K562 (cell line): ENCODE results near the gene KCND1. TPM values are rescaled to one million over a fixed set of nuclear protein-coding genes. Genes with fewer than 3 reads are reported as not detected.

ENCODE experiments used
- CCAR2 ChIP-seq: fragments of 200-400 bp; formaldehyde crosslinking; IDR thresholded peaks from 2 replicates; pipeline ENCODE4 v1.6.1; 2017; ENCODE audit warnings: mild to moderate bottlenecking, low read depth, low read length
- COPS2 ChIP-seq: fragments of 450-650 bp; conservative IDR thresholded peaks from 2 replicates; pipeline ENCODE4 v1.6.1; 2016; ENCODE audit warnings: mild to moderate bottlenecking, moderate library complexity
- DMBX1 ChIP-seq: fragments of 250-450 bp; sonication (Bioruptor Pico); IDR thresholded peaks from 2 replicates; pipeline ENCODE4 v1.8.0; 2022; ENCODE audit warnings: inconsistent platforms, mild to moderate bottlenecking, moderate library complexity, borderline replicate concordance
- EWSR1 ChIP-seq: fragments of 450-650 bp; IDR thresholded peaks from 2 replicates; pipeline ENCODE4 v1.6.1; 2018; ENCODE audit warnings: borderline replicate concordance, mild to moderate bottlenecking, low read depth, moderate library complexity; ENCODE audit not compliant: partially characterized antibody
- IRF9 ChIP-seq: fragments of 450-650 bp; IDR thresholded peaks from 2 replicates; pipeline ENCODE4 v1.6.1; 2016; ENCODE audit warnings: missing biosample characterization, missing genetic modification characterization
- MAFK ChIP-seq: IDR thresholded peaks from 2 replicates; pipeline ENCODE4 v1.6.1; 2011; ENCODE audit warnings: low read length, improper control_type of control experiment
- NFE2 ChIP-seq: IDR thresholded peaks from 2 replicates; pipeline ENCODE4 v1.6.1; 2014; ENCODE audit warnings: antibody characterized with exemption, low read depth
- NR1H2 ChIP-seq: sonication (generic); formaldehyde crosslinking; IDR thresholded peaks from 2 replicates; pipeline ENCODE4 v1.4.0; 2020; ENCODE audit warnings: mild to moderate bottlenecking, missing genetic modification reagents
- NR3C1 ChIP-seq: sonication (generic); formaldehyde crosslinking; IDR thresholded peaks from 2 replicates; pipeline ENCODE4 v1.8.1; 2022; ENCODE audit warnings: missing genetic modification reagents
- SMAD2 ChIP-seq: fragments of 150-350 bp; IDR thresholded peaks from 2 replicates; pipeline ENCODE4 v1.6.1; 2014; ENCODE audit warnings: low read depth, mild to moderate bottlenecking, low read length
- SNAPC5 ChIP-seq: fragments of 250-450 bp; sonication (Bioruptor Pico); IDR thresholded peaks from 2 replicates; pipeline ENCODE4 v1.8.0; 2021; ENCODE audit warnings: moderate library complexity, mild to moderate bottlenecking, inconsistent platforms
- SREBF1 ChIP-seq: fragments of 150-350 bp; IDR thresholded peaks from 2 replicates; pipeline ENCODE4 v1.6.1; 2014; ENCODE audit warnings: antibody characterized with exemption, low read depth, low read length, borderline replicate concordance
- TAF9B ChIP-seq: fragments of 450-650 bp; IDR thresholded peaks from 2 replicates; pipeline ENCODE4 v1.6.1; 2018; ENCODE audit warnings: mild to moderate bottlenecking; ENCODE audit not compliant: partially characterized antibody
- TOE1 ChIP-seq, 2 experiments: fragments of 450-650 bp in 1 of 2; sonication (generic) in 1 of 2; formaldehyde crosslinking in 1 of 2; IDR thresholded peaks; 2 replicates each; pipeline versions ENCODE4 v1.7.1 to v1.8.0; 2016 to 2022; ENCODE audit warnings: borderline replicate concordance in 2 of 2, mild to moderate bottlenecking in 2 of 2, antibody characterized with exemption in 1 of 2, inconsistent platforms in 1 of 2, low read depth in 1 of 2, missing genetic modification reagents in 1 of 2, moderate library complexity in 1 of 2
- TSHZ1 ChIP-seq: fragments of 250-450 bp; sonication (Bioruptor Pico); IDR thresholded peaks from 2 replicates; pipeline ENCODE4 v1.4.0; 2020; ENCODE audit warnings: mild to moderate bottlenecking, moderate library complexity
- ZKSCAN1 ChIP-seq: fragments of 150-350 bp; IDR thresholded peaks from 2 replicates; pipeline ENCODE4 v1.6.1; 2016; ENCODE audit warnings: low read depth, low read length
- ZNF133 ChIP-seq: fragments of 250-450 bp; sonication (Bioruptor Pico); IDR thresholded peaks from 2 replicates; pipeline ENCODE4 v1.4.0; 2020; ENCODE audit warnings: mild to moderate bottlenecking
- ZNF282 ChIP-seq: sonication (generic); formaldehyde crosslinking; IDR thresholded peaks from 2 replicates; pipeline ENCODE4 v1.8.1; 2023; ENCODE audit warnings: missing genetic modification reagents
- ZNF444 ChIP-seq: fragments of 250-450 bp; sonication (Bioruptor Pico); IDR thresholded peaks from 2 replicates; pipeline ENCODE4 v1.4.0; 2020; ENCODE audit warnings: mild to moderate bottlenecking, moderate library complexity
- ZNF551 ChIP-seq: fragments of 250-450 bp; sonication (Bioruptor Pico); IDR thresholded peaks from 2 replicates; pipeline ENCODE4 v1.5.0; 2021; ENCODE audit warnings: mild to moderate bottlenecking, moderate library complexity
- ZNF717 ChIP-seq: fragments of 250-450 bp; sonication (Bioruptor Pico); IDR thresholded peaks from 2 replicates; pipeline ENCODE4 v1.5.0; 2021
- ZNF830 ChIP-seq: fragments of 250-450 bp; sonication (Bioruptor Pico); IDR thresholded peaks from 2 replicates; pipeline ENCODE4 v1.5.0; 2021; ENCODE audit warnings: mild to moderate bottlenecking
- polyA plus RNA-seq, 8 experiments: library from polyadenylated mRNA; depleted of rRNA in 4 of 8; stranded (reverse) in 5 of 8; unstranded in 3 of 8; fragments of >200 nt; fragmentation: Nextera tagmentation in 2 of 8; fragmentation: Illumina TruSeq in 1 of 8; extraction: Ambion mirVana in 2 of 8; extraction: Trizol in 1 of 8; gene quantifications; 2 replicates each; pipeline versions ENCODE4 v1.2.1 to v1.2.3, GENCODE V29; 2011 to 2014; ENCODE audit warnings: inconsistent platforms in 1 of 8, missing spikeins in 1 of 8
- total RNA-seq, 7 experiments: library from RNA; depleted of rRNA in 6 of 7; stranded (reverse); fragments of >200 nt in 6 of 7; fragmentation: Illumina TruSeq in 2 of 7; extraction: Trizol in 2 of 7; gene quantifications; 2 replicates each; pipeline versions ENCODE4 v1.2.1 to v1.2.3, GENCODE V29; 2011 to 2021; ENCODE audit warnings: low replicate concordance in 1 of 7

The KCND1 gene
- total and polyA plus RNA-seq, 9 of the 15 experiments (the other 6 are each of a cell fraction or from before 2014, with no cell fraction given), result 0.06 to 0.83 (median 0.39) TPM; not detected in 1

- TF ChIP-seq TOE1 (IDR thresholded peaks at IDR 0.05; ENCODE audit: borderline replicate concordance) (0 out of 2 replicates have a peak, but pooled peaks have one; percentile 29), TOE1 (CRISPR knock-in tag; IDR thresholded peaks at IDR 0.05; ENCODE audit: borderline replicate concordance, low read depth) (no peak), ZNF717 (CRISPR knock-in tag) (0 out of 2 replicates have a peak, but pooled peaks have one; percentile 82), ZNF133 (CRISPR knock-in tag) (no peak), SMAD2 (no peak), NR1H2 (CRISPR knock-in tag) (no peak), TSHZ1 (CRISPR knock-in tag) (no peak), CCAR2 (no peak), EWSR1 (no peak), COPS2 (no peak), ZNF830 (CRISPR knock-in tag) (peak; percentile 96), ZNF282 (no peak), ZNF551 (0 out of 2 replicates have a peak, but pooled peaks have one; percentile 40), ZKSCAN1 (0 out of 2 replicates have a peak, but pooled peaks have one; percentile 5), NR3C1 (CRISPR knock-in tag) (no peak), DMBX1 (no peak), ZNF444 (CRISPR knock-in tag) (no peak; the same call in 1 of the 2 replicates), IRF9 (no peak), SREBF1 (no peak), TAF9B (no peak), MAFK (no peak), NFE2 (no peak), SNAPC5 (no peak)
Measured at GRCh38 chrX:48911412-48912182, 60.0 kb downstream of the KCND1 start, which contains the start of gene SLC35A2 (continued).
